T follicular helper cell (primary cell): ENCODE measurements around the gene MLLT3.
A peak's percentile ranks its signal among the peaks of the same experiment; 100 is the strongest.

ENCODE experiments used
- DNase-seq: peaks from one replicate; pipeline ENCODE4 v3.0.0-alpha.2; 2020; ENCODE audit warnings: low read depth
- total RNA-seq, 2 experiments: gene quantifications; one replicate each; lab custom pipeline; 2026; lab: John Stamatoyannopoulos, UW

The MLLT3 gene
- total RNA-seq, result 45.9 to 127 reads per million in 2 experiments

DNA sequence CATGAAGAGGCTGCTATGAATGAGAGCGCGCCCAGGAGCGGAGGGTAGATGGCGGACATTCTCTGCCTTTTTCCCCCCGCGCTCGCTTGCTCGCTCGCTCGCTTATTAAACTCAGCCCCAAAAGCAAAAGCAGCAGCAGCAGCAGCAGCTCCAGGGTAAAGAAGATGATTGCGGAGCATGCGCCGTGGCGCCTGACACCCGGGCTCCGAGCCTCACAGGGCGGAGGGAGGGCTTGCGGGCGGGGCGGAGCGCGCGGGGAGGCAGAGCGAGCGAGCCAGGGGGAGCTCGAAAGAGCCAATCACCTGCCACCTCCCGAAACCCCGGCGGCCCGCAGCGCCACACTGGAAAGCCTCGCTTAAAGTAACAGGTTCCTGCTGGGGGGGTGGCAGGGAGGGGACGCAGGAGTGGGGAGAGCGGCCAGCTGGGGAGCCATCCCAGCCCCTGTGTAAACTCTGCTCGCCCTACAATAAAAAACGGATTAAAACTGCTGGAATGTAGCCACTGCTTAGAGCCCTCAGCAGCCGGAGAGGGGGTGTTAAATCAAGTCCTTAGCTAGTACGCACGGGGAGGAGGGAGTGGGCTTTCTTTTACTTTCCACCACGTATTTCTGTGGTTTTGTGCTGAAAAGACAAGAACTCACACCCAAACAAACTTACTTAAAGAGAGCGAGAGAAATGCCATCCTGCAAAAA lies at the start of gene MLLT3:
Gene MLLT3 (minus strand): TSS at position 170 of the 691 bp plus-strand sequence.
- peak; percentile 96 for DNase-seq

DNA sequence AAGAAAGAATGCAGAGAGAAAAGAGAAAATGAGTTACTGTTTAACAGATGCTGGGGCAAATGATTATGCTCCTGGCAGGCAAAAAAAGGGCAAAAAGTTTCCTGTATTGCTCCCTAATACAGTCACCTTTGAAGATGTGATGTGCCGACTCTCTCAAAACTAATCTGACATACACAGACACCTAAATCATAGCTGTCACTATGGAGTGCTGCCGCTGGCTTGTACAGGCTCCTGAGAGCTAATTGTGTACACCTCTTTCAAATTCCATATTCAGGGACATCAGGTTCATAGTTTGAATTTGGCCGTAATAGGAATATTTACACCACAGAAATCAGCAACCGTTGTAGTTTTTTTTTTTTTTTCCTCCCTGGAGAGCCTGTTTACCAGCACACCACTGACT lies 49.3 kb upstream of the MLLT3 start:
- no peak for DNase-seq

- DNase-seq, result no peak
These were observed 48.1 kb upstream of the MLLT3 start for GRCh38 chr9:20670395-20670794.

- DNase-seq, result no peak
These were observed 42.2 kb upstream of the MLLT3 start for GRCh38 chr9:20664501-20664900.

GRCh38 chr9:20663133-20663532 lies 40.8 kb upstream of the MLLT3 start:
- no peak for DNase-seq

GRCh38 chr9:20662156-20662555 lies 39.9 kb upstream of the MLLT3 start:
- DNase-seq, result no peak

GRCh38 chr9:20659474-20659967 lies 37.2 kb upstream of the MLLT3 start:
- DNase-seq, result no peak

- DNase-seq, result no peak
These were observed 36.6 kb upstream of the MLLT3 start for GRCh38 chr9:20658677-20659473.

DNA sequence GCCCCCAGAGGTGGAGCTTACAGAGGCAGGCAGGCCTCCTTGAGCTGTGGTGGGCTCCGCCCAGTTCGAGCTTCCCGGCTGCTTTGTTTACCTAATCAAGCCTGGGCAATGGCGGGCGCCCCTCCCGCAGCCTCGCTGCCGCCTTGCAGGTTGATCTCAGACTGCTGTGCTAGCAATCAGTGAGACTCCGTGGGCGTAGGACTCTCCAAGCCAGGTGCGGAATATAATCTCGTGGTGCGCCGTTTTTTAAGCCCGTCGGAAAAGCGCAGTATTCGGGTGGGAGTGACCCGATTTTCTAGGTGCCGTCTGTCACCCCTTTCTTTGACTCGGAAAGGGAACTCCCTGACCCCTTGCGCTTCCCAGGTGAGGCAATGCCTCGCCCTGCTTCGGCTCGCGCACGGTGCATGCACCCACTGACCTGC lies 36.0 kb upstream of the MLLT3 start:
- peak; percentile 30 for DNase-seq

GRCh38 chr9:20651939-20652338 lies 29.6 kb upstream of the MLLT3 start:
- no peak for DNase-seq

- no peak for DNase-seq
These were observed 28.5 kb upstream of the MLLT3 start for GRCh38 chr9:20650750-20651299.

GRCh38 chr9:20650313-20650712 lies 28.0 kb upstream of the MLLT3 start:
- DNase-seq, result no peak

DNA sequence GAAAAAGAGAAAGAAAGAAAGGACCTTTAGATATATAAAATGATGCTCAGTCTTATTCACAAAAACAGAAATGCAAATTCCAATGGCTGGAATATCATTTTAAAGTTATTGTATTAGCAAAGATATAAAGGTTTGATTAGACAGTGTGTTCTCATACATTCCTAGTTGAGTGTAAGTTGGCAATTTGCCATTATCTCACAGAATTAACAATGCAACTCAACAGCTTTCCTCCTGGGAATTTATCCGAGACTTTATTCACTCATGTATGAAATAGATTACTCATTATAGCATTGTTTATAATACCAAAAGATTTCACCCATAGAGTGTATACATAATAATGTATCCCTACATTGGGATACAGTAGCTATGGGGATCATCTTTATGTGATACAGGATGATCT lies 27.1 kb upstream of the MLLT3 start:
- DNase-seq, result no peak

DNA sequence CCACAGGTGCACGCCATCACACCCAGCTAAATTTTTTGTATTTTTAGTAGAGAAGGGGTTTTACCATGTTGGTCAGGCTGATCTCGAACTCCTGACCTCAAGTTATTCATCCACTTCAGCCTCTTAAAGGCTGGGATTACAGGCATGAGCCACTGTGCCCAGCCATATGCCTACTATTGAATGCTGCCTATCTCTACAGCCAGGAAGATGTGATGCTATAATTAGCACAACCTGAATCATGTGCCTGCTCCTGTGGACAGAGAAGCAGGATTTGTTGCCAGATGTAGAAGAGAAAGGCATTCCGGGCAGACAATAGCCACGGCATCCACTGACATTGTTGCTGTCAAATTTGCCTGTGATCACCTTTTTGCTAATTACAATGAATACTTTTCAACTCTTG lies 24.4 kb upstream of the MLLT3 start:
- no peak for DNase-seq

- DNase-seq, result no peak
These were observed 21.4 kb upstream of the MLLT3 start for GRCh38 chr9:20643660-20644059.

DNA sequence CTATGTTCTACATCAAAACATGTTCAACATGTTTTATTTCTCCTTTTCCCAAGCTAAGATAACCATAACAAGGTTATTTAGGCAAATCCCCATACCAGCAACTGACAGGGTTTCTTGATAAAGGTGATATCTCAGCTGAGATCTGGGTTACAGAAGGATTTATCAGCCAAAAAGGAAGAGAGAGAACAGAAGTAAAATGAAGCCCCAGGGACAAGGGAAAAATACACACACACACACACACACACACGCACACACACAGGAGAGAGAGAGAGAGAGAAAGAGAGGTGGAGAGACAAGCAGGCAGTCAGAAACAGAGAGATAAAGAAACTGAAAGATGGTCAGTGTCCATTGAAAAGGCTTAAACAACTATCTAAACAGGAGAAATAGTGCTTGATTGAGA lies 19.7 kb upstream of the MLLT3 start:
- no peak for DNase-seq

- DNase-seq, result peak; percentile 70
These were observed 18.3 kb upstream of the MLLT3 start for GRCh38 chr9:20640331-20641187.

DNA sequence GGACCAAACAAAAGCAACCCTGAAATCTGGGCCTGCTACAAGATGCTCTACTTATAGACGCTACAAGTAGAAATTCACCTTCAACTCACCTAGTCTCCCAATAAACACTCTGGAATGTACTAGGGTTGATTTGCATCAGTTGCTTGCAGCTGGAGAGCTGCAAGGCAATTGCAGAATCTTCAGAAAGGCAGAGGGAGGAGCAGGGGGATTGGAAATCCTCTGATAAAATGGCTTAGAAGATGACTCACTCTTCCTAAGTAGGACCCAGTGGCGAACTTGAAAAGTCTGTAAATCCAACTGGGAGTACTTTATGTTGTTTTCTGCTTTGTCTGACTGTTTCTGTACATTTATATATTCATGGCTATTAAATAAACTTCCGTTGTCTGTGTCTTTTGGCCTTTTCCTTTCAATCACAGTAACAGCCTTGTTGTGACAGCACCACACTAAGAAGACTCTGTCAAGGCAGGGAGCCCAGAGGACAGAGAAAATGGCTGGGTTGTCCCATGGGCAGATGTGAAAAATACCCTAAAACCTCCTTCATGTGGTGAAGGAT lies 14.7 kb upstream of the MLLT3 start:
- DNase-seq, result no peak

- DNase-seq, result no peak
These were observed 12.6 kb upstream of the MLLT3 start for GRCh38 chr9:20634895-20635294.

GRCh38 chr9:20632705-20633104 lies 10.4 kb upstream of the MLLT3 start:
- DNase-seq, result no peak

GRCh38 chr9:20630241-20630943 lies 8.1 kb upstream of the MLLT3 start:
- DNase-seq, result no peak
